Measurements from ENCODE around the gene GJB3.
"Not testable (repeated sequence)": the region's sequence is repeated elsewhere in the genome, so short reads cannot be mapped to it uniquely, and the experiment has no call there.

The GJB3 gene

GRCh38 chr1:34794790-34795180 lies 13.8 kb downstream of the GJB3 start:
- Histone ChIP-seq H3K9me3 (ENCODE audit: control insufficient read depth in 1 of 2, low read length in 2 of 2) (no peaks in the 10 kb centered on the region), H3K27ac (ENCODE audit: low read depth, low read length) (no peak overlapping the region), H3K36me3 (ENCODE audit: control insufficient read depth in 1 of 2, insufficient read depth in 2 of 2, low read length in 2 of 2) (no peaks in the 10 kb centered on the region), H3K9ac (ENCODE audit: low read depth in 1 of 2, low read length in 2 of 2) (no peak overlapping the region), H3K4me3 (ENCODE audit: low read depth in 1 of 2, low read length in 2 of 2) (no peak overlapping the region), H3K4me1 (ENCODE audit: control insufficient read depth in 1 of 2, insufficient read depth in 2 of 2, low read length in 2 of 2) (no peaks in the 10 kb centered on the region), H3K27me3 (ENCODE audit: control insufficient read depth in 1 of 2, insufficient read depth in 2 of 2, low read length in 2 of 2) (peaks cover 10 to 21% of the 10 kb centered on the region in 2 donors)

GRCh38 chr1:34795916-34796315 lies 14.9 kb downstream of the GJB3 start:
- Histone ChIP-seq H3K4me3 (ENCODE audit: low read depth in 1 of 2, low read length in 2 of 2) (no peak overlapping the region), H3K27ac (ENCODE audit: low read depth, low read length) (no peak overlapping the region), H3K4me1 (ENCODE audit: control insufficient read depth in 1 of 2, insufficient read depth in 2 of 2, low read length in 2 of 2) (no peaks in the 10 kb centered on the region), H3K36me3 (ENCODE audit: control insufficient read depth in 1 of 2, insufficient read depth in 2 of 2, low read length in 2 of 2) (no peaks in the 10 kb centered on the region), H3K9me3 (ENCODE audit: control insufficient read depth in 1 of 2, low read length in 2 of 2) (no peaks in the 10 kb centered on the region), H3K9ac (ENCODE audit: low read depth in 1 of 2, low read length in 2 of 2) (no peak overlapping the region), H3K27me3 (ENCODE audit: control insufficient read depth in 1 of 2, insufficient read depth in 2 of 2, low read length in 2 of 2) (peaks cover 10 to 21% of the 10 kb centered on the region in 2 donors)

- Histone ChIP-seq H3K9ac (ENCODE audit: low read depth in 1 of 2, low read length in 2 of 2) (no peak overlapping the region), H3K36me3 (ENCODE audit: control insufficient read depth in 1 of 2, insufficient read depth in 2 of 2, low read length in 2 of 2) (no peaks in the 10 kb centered on the region), H3K9me3 (ENCODE audit: control insufficient read depth in 1 of 2, low read length in 2 of 2) (no peaks in the 10 kb centered on the region), H3K4me1 (ENCODE audit: control insufficient read depth in 1 of 2, insufficient read depth in 2 of 2, low read length in 2 of 2) (no peaks in the 10 kb centered on the region), H3K4me3 (ENCODE audit: low read depth in 1 of 2, low read length in 2 of 2) (no peak overlapping the region), H3K27me3 (ENCODE audit: control insufficient read depth in 1 of 2, insufficient read depth in 2 of 2, low read length in 2 of 2) (peaks cover 8 to 17% of the 10 kb centered on the region in 2 donors), H3K27ac (ENCODE audit: low read depth, low read length) (no peak overlapping the region)
Measured at GRCh38 chr1:34796990-34797389, 16.0 kb downstream of the GJB3 start.

GRCh38 chr1:34800214-34800613 lies 19.2 kb downstream of the GJB3 start:
- no peak overlapping the region for H3K9ac ChIP-seq (ENCODE audit: low read depth in 1 of 2, low read length in 2 of 2)
- H3K4me1 ChIP-seq (ENCODE audit: control insufficient read depth in 1 of 2, insufficient read depth in 2 of 2, low read length in 2 of 2): no peaks in the 10 kb centered on the region
- H3K27me3 ChIP-seq (ENCODE audit: control insufficient read depth in 1 of 2, insufficient read depth in 2 of 2, low read length in 2 of 2): no peaks in the 10 kb centered on the region

GRCh38 chr1:34803770-34804169 lies 22.8 kb downstream of the GJB3 start:
- H3K27me3 ChIP-seq (ENCODE audit: control insufficient read depth in 1 of 2, insufficient read depth in 2 of 2, low read length in 2 of 2): no peaks in the 10 kb centered on the region
- no peaks in the 10 kb centered on the region for H3K4me1 ChIP-seq (ENCODE audit: control insufficient read depth in 1 of 2, insufficient read depth in 2 of 2, low read length in 2 of 2)
- H3K9ac ChIP-seq (ENCODE audit: low read depth in 1 of 2, low read length in 2 of 2): no peak overlapping the region
- H3K4me3 ChIP-seq (ENCODE audit: low read depth in 1 of 2, low read length in 2 of 2): no peak overlapping the region
- no peak overlapping the region for H3K27ac ChIP-seq (ENCODE audit: low read depth, low read length)
- no peaks in the 10 kb centered on the region for H3K9me3 ChIP-seq (ENCODE audit: control insufficient read depth in 1 of 2, low read length in 2 of 2)
- no peaks in the 10 kb centered on the region for H3K36me3 ChIP-seq (ENCODE audit: control insufficient read depth in 1 of 2, insufficient read depth in 2 of 2, low read length in 2 of 2)

More at GRCh38 chr1:34800214-34800613, 19.2 kb downstream of the GJB3 start:
- no peak overlapping the region for H3K4me3 ChIP-seq (ENCODE audit: low read depth in 1 of 2, low read length in 2 of 2)
- H3K36me3 ChIP-seq (ENCODE audit: control insufficient read depth in 1 of 2, insufficient read depth in 2 of 2, low read length in 2 of 2): no peaks in the 10 kb centered on the region
- no peak overlapping the region for H3K27ac ChIP-seq (ENCODE audit: low read depth, low read length)
- H3K9me3 ChIP-seq (ENCODE audit: control insufficient read depth in 1 of 2, low read length in 2 of 2): no peaks in the 10 kb centered on the region

- no peak overlapping the region for H3K4me3 ChIP-seq (ENCODE audit: low read depth in 1 of 2, low read length in 2 of 2)
- H3K9me3 ChIP-seq (ENCODE audit: control insufficient read depth in 1 of 2, low read length in 2 of 2): no peaks in the 10 kb centered on the region
- no peak overlapping the region for H3K9ac ChIP-seq (ENCODE audit: low read depth in 1 of 2, low read length in 2 of 2)
- H3K4me1 ChIP-seq (ENCODE audit: control insufficient read depth in 1 of 2, insufficient read depth in 2 of 2, low read length in 2 of 2): no peaks in the 10 kb centered on the region
- H3K27me3 ChIP-seq (ENCODE audit: control insufficient read depth in 1 of 2, insufficient read depth in 2 of 2, low read length in 2 of 2): no peaks in the 10 kb centered on the region
- no peaks in the 10 kb centered on the region for H3K36me3 ChIP-seq (ENCODE audit: control insufficient read depth in 1 of 2, insufficient read depth in 2 of 2, low read length in 2 of 2)
- H3K27ac ChIP-seq (ENCODE audit: low read depth, low read length): no peak overlapping the region
Measured at GRCh38 chr1:34806396-34806795, 25.4 kb downstream of the GJB3 start.

GRCh38 chr1:34808051-34808810 lies 27.2 kb downstream of the GJB3 start:
- Histone ChIP-seq H3K4me3 (ENCODE audit: low read depth in 1 of 2, low read length in 2 of 2) (no peak overlapping the region), H3K27me3 (ENCODE audit: control insufficient read depth in 1 of 2, insufficient read depth in 2 of 2, low read length in 2 of 2) (no peaks in the 10 kb centered on the region), H3K9me3 (ENCODE audit: control insufficient read depth in 1 of 2, low read length in 2 of 2) (no peaks in the 10 kb centered on the region), H3K9ac (ENCODE audit: low read depth in 1 of 2, low read length in 2 of 2) (no peak overlapping the region), H3K4me1 (ENCODE audit: control insufficient read depth in 1 of 2, insufficient read depth in 2 of 2, low read length in 2 of 2) (no peaks in the 10 kb centered on the region), H3K36me3 (ENCODE audit: control insufficient read depth in 1 of 2, insufficient read depth in 2 of 2, low read length in 2 of 2) (no peaks in the 10 kb centered on the region), H3K27ac (ENCODE audit: low read depth, low read length) (no peak overlapping the region)

GRCh38 chr1:34810781-34811180 lies 29.8 kb downstream of the GJB3 start:
- not testable (repeated sequence) for H3K4me3 ChIP-seq (ENCODE audit: low read depth in 1 of 2, low read length in 2 of 2); H3K9ac ChIP-seq (ENCODE audit: low read depth in 1 of 2, low read length in 2 of 2); H3K4me1 ChIP-seq (ENCODE audit: control insufficient read depth in 1 of 2, insufficient read depth in 2 of 2, low read length in 2 of 2); H3K27ac ChIP-seq (ENCODE audit: low read depth, low read length); H3K27me3 ChIP-seq (ENCODE audit: control insufficient read depth in 1 of 2, insufficient read depth in 2 of 2, low read length in 2 of 2); H3K9me3 ChIP-seq (ENCODE audit: control insufficient read depth in 1 of 2, low read length in 2 of 2); H3K36me3 ChIP-seq (ENCODE audit: control insufficient read depth in 1 of 2, insufficient read depth in 2 of 2, low read length in 2 of 2)

- Histone ChIP-seq H3K27me3 (ENCODE audit: control insufficient read depth in 1 of 2, insufficient read depth in 2 of 2, low read length in 2 of 2) (no peaks in the 10 kb centered on the region), H3K36me3 (ENCODE audit: control insufficient read depth in 1 of 2, insufficient read depth in 2 of 2, low read length in 2 of 2) (no peaks in the 10 kb centered on the region), H3K4me3 (ENCODE audit: low read depth in 1 of 2, low read length in 2 of 2) (no peak overlapping the region), H3K4me1 (ENCODE audit: control insufficient read depth in 1 of 2, insufficient read depth in 2 of 2, low read length in 2 of 2) (no peaks in the 10 kb centered on the region), H3K27ac (ENCODE audit: low read depth, low read length) (no peak overlapping the region), H3K9ac (ENCODE audit: low read depth in 1 of 2, low read length in 2 of 2) (no peak overlapping the region), H3K9me3 (ENCODE audit: control insufficient read depth in 1 of 2, low read length in 2 of 2) (no peaks in the 10 kb centered on the region)
Measured at GRCh38 chr1:34816332-34816731, 35.3 kb downstream of the GJB3 start.

GRCh38 chr1:34816778-34817177 lies 35.8 kb downstream of the GJB3 start:
- Histone ChIP-seq H3K27ac (ENCODE audit: low read depth, low read length) (no peak overlapping the region), H3K9me3 (ENCODE audit: control insufficient read depth in 1 of 2, low read length in 2 of 2) (no peaks in the 10 kb centered on the region), H3K4me1 (ENCODE audit: control insufficient read depth in 1 of 2, insufficient read depth in 2 of 2, low read length in 2 of 2) (no peaks in the 10 kb centered on the region), H3K36me3 (ENCODE audit: control insufficient read depth in 1 of 2, insufficient read depth in 2 of 2, low read length in 2 of 2) (no peaks in the 10 kb centered on the region), H3K4me3 (ENCODE audit: low read depth in 1 of 2, low read length in 2 of 2) (no peak overlapping the region), H3K27me3 (ENCODE audit: control insufficient read depth in 1 of 2, insufficient read depth in 2 of 2, low read length in 2 of 2) (no peaks in the 10 kb centered on the region), H3K9ac (ENCODE audit: low read depth in 1 of 2, low read length in 2 of 2) (no peak overlapping the region)

All from duodenal mucosa (tissue), 2 donors.